Amniotic stem cell (primary cell): Measurements from ENCODE around the gene CERS2.
A peak's percentile ranks its signal among the peaks of the same experiment; 100 is the strongest.

ENCODE experiments used
- DNase-seq: peaks from one replicate; lab custom pipeline; 2025; lab: John Stamatoyannopoulos, UW

Gene CERS2, protein sequence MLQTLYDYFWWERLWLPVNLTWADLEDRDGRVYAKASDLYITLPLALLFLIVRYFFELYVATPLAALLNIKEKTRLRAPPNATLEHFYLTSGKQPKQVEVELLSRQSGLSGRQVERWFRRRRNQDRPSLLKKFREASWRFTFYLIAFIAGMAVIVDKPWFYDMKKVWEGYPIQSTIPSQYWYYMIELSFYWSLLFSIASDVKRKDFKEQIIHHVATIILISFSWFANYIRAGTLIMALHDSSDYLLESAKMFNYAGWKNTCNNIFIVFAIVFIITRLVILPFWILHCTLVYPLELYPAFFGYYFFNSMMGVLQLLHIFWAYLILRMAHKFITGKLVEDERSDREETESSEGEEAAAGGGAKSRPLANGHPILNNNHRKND

DNA sequence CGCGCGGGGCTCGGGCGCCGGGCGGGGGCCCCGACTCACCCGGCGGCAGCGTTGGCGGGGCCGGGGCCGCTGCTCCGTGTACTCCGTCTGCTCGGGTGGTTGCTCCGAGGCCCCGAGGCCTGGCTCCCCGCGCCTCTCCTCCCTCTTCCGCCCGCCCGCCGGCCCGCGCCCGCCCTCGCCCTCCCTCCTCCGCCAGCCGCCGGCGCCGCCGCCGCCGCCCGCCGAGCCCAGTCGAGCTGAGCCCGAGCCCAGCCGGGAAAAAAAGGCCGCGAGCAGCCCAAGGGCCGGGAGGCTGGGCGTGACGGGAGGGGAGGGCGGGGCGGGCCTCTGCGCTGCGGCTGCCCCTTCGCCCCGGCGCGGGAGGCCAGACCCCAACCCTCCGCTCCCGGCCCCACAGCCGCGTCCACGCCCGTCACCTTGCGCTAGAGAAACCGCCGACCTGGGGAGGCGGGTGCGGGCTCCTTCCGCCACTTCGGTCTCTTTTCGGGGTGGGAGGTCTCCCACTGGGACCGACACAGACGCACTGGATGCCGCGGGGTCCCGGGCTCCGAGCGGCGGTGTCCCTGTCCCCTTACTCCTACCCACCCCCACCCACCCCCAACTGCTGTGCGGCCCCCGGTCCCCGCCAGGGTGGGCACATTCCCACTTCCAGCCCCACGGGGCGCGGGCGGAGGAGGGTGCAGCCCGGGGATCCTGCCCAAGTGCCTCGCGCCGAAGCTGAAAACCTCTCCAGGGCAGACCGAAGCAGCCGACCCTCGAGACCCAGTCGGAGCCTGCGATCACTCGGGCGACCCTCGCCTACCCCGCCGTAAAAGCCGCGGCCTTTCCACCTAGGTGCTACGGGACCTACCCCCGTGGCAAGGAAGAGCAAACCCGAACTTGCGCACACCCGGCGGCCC is at the start of gene CERS2:
CERS2 (minus strand) TSS at position 256 of the 899 bp plus-strand sequence. CDS start 5,745 bp downstream, outside the sequence.
- DNase-seq = peak; percentile 56

DNA sequence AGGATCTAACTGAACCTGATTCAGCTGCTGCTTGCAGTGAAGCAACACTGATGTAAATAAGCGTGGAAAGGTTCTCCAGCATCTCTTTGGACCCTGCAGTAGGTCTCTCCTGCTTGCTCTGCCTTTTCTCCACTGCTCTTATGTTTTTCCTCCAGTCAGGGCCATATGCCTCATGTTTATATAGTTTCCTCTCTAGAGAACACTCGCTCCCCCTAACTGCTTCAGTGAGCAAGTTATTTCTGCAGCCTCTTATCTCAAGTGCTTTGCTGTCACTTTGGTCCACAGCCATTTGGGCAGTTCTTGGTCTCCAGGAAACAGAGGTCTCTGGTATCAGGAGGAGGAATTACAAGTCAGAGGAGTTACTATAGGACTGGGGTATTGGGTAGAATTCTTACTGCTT is 38.9 kb upstream of the CERS2 start:
- no peak for DNase-seq

DNA sequence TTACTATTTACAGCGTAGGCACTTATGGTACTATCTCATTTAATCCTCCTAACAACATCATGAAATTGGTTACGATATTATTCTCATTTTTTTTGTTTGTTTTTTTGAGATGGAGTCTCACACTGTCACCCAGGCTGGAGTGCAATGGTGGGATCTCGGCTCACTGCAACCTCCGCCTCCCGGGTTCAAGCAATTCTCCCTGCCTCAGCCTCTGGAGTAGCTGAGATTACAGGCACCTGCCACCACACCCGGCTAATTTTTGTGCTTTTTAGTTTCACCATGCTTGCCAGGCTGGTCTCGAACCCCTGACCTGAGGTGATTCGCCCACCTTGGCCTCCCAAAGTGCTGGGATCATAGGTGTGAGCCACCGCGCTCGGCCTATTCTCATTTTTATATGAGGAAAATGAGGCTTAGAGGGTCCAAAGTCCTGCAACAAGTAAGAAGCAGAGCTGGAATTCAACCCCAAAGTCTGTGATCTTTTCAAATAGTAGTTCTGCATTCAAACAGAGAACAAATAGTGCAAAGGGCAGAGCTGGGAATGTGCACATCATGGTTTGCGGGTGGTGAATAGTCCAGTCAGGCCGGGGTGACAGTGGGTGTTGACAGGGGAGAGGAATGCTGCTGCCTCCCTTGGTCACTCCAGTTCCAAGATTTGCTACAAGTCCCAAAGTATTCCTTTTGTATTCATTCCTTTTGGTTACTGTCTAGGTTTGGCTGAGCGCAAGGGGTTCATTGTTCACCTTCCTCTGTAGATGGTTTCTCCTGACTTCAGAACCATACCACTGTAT is 38.2 kb upstream of the CERS2 start:
- DNase-seq = no peak

- DNase-seq = no peak
Measured at GRCh38 chr1:151011154-151011850, 36.7 kb upstream of the CERS2 start.

- no peak for DNase-seq
Measured at GRCh38 chr1:151010346-151010726, 35.7 kb upstream of the CERS2 start.

DNA sequence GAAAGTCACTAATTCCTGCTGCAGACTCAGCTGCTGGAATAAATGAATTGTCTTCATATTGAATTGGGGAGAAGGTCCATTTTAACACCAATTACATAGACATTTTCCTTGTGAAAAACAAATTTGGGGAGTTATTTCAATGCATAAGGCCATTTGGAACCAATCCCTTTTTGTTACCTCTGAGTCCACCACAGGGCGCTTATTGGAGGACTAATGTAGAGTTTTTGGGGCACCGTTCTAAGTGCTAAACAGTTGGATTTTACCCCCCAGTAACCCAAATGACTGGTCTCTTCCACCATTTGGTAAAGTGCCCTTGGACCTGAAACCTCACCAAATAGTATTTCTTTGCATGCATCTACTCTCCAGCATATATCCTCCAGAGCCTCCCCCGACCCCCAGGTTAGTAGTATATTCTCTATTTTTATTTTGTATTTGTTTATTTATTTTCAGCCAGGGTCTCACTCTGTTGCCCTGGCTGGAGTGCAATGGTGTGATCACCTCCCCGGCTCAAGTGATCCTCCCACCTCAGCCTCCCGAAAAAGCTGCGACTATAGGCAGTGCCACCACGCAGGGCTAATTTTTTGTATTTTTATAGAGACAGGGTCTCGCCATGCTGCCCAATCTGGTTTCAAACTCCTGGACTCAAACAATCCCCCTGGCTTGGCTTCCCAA is 35.2 kb upstream of the CERS2 start:
- no peak for DNase-seq

DNA sequence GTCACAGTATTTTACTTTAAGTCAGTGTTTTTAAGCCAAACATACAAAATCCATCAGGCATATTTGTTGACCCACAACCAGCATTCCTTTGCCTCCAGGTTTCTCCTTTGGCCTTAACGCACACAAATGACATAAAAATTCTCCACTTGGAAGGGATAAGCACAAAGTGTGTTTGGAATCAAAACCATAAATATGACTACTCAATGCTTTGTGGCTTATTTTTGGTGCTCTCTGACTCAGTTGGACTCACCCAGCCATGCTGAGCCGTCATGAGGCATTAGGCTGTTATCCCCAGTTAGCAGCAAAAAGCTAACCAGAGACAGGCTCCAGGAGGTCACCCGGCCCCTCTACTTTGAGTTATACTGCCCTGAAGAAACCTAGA is 34.6 kb upstream of the CERS2 start:
- no peak for DNase-seq

GRCh38 chr1:151008244-151009205 is 33.9 kb upstream of the CERS2 start, which contains the start of gene PRUNE1:
PRUNE1 (plus strand) TSS chr1:151008449; CDS start chr1:151008633, 184 bp downstream.
- peak; percentile 89 for DNase-seq

DNA sequence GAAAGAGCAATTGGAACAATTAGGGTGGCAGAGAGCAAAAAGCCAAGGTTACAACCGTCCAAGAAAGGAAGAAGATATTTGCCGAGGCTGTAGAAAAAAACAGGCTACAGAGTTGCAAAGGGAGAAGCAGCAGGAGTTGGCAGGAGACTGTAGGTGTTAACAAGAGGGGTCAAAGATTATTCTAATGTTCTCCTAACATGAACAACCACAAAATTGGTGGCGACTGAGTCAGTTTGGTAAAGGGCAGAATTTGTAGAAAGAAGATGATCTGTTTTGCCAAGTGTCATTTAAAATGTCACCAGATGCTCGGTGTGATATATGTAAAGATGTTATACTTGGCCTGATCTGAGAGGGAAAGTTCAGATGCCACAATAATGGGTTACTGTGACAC is 33.2 kb upstream of the CERS2 start:
- DNase-seq = no peak

DNA sequence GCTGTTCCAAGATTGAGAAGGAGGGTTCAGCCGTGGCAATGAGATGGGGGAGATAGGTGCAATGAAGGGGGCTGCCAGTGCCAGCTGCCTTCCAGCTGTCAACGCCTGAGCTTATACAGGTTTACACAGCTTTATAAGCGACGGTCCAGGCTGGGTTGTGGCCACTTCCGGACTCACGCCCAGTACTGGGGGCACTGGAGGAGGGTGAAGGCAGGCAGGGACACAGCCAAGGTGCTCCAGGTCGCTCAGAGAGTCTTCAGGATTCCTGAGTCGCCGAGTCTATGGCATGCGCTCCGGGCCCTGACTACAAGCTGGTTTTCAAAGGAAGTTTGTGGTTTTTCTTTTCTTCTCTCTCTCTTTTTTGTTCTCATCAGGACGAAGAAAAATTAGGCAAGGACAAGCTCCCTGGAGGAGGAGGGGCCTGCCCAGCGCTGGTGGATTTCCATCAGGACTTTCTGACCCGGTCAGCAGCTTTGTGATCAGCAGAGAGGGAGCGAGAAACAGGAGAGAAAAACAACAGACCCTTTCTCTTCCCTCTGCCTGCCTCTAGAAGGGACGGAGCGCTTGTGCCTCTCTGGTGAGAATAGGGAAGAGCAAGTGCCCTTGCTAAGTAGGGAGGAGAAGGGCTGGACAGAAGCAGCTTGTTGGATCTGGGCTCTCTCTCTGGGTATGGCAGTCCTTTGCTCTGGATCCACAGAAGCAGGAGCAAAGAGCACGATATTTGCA is 31.9 kb upstream of the CERS2 start, which contains the start of gene MINDY1:
MINDY1 (minus strand) TSS at position 576 of the 726 bp plus-strand sequence. CDS start 4,285 bp downstream, outside the sequence.
- DNase-seq = peak; percentile 77

DNA sequence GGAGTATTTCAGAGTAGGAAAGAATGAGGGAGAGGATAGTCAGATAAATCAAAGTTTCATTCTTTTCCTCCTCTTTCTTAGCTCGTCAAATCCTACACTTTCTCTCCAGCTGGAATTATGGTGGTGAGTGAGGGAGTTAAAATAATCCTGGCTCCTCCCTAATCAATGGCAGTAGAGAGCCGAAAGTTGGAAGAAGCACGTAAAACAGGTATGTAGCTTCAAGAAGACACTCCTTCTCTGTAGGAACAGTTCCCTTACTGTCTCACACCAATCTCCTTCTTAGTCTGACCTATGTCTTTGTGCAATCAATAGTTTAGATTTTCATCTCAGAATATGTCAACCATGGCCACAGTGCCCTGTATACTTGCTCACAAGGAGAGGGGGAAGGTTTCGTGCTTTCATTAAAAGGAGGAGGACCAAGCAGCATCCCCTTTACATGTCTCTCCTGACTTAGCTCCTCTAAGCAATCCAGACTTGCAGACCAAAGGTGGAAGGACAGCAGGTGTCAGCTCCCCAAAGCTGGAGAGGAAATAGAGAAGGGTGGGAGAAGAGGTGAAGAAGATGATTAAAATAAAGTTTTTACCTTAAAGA is 31.2 kb upstream of the CERS2 start:
- DNase-seq = no peak

DNA sequence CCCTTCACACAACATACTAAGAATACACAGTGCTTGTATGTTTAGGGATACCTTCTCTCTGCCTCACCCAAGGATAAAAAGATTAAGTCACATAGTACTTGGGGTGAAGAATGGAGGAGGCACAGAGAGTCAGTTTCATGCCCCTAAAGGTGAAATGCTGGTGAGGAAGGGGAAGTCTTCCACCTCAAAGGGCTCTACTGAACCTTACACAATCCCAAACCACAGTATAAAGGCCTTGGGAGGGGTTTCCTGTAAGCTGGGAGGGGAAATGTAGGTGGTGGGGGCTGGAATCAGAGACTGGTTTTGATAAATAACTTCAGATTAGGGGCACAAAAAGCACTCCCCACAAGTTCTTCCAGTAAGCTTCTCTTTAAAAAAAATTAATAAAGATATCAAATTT is 28.5 kb upstream of the CERS2 start:
- DNase-seq = no peak

GRCh38 chr1:151002611-151003010 is 28.0 kb upstream of the CERS2 start:
- DNase-seq = no peak

GRCh38 chr1:151002051-151002450 is 27.4 kb upstream of the CERS2 start:
- DNase-seq = no peak

GRCh38 chr1:151001602-151002001 is 27.0 kb upstream of the CERS2 start:
- DNase-seq = no peak

GRCh38 chr1:151000408-151000807 is 25.8 kb upstream of the CERS2 start:
- DNase-seq = no peak

DNA sequence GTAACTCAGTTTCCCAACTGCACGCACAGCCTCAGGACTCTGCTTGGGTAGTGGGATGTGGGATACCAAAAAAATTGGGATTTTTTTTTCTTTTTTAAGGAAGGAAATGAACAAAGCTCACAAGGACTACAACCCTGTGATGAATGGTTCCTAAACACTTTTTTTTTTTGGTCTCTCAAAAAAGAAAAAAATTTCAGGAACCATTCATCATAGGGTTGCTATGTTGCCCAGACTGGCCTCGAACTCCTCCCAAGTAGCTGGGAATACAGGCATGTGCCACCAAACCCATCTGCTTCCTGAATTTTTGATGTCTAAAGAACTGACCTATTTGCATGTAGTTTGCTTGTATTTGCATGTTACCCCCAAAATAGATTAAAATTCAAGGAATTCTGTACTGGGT is 25.3 kb upstream of the CERS2 start:
- DNase-seq = no peak

DNA sequence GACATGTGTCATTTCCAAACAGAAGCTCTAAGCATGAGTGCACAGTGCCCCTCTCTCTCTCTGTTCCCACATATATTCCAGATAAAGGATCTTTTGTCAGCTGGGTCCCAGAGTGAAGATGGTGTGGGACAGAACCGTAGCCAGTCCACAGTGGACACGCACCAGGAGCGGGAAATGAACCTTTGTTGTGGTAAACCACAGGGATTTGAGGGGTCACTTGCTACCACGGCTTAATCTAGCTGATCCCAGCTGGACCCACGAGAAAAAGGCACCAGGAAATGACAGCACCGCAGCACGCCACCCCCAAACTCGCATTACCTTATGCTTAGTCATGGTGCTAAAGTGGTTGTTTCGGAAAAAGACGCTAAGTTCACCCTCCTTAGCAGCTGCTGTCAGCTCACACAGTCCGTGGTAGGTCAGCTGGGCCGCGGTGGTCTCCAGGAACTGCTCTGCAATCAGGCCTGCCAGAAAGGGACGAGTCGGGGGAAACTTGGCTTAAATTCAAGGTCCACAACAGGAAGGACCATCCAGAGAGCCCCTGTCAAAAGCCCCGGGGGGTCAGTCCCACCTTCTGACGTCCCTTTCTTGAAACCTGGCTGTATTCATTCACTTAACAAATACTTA is 24.5 kb upstream of the CERS2 start:
- no peak for DNase-seq
